HepG2 (cell line): ENCODE data around the gene LIMK2. TPM values are rescaled to one million over a fixed set of nuclear protein-coding genes. Genes with fewer than 3 reads are reported as not detected.
A peak's percentile ranks its signal among the peaks of the same experiment; 100 is the strongest.

ENCODE experiments used
- FOSL2 ChIP-seq: sonication (generic); formaldehyde crosslinking; IDR thresholded peaks from 2 replicates; pipeline ENCODE4 v1.4.0; 2020; ENCODE audit warnings: missing genetic modification reagents
- NONO ChIP-seq, 2 experiments: fragments of 450-650 bp in 1 of 2; sonication (generic) in 1 of 2; formaldehyde crosslinking in 1 of 2; IDR thresholded peaks in 1 of 2; conservative IDR thresholded peaks in 1 of 2; 2 replicates each; pipeline versions ENCODE4 v1.6.1 to v1.8.0; 2017 to 2022; ENCODE audit warnings: mild to moderate bottlenecking in 1 of 2, missing genetic modification reagents in 1 of 2, moderate library complexity in 1 of 2
- PRDM4 ChIP-seq: sonication (generic); formaldehyde crosslinking; IDR thresholded peaks from 2 replicates; pipeline ENCODE4 v1.9.0; 2021; ENCODE audit warnings: missing genetic modification reagents, borderline replicate concordance
- SALL2 ChIP-seq: sonication (generic); formaldehyde crosslinking; IDR thresholded peaks from 2 replicates; pipeline ENCODE4 v1.8.1; 2023; ENCODE audit warnings: mild to moderate bottlenecking, missing genetic modification reagents, inconsistent platforms
- SRSF1 ChIP-seq: fragments of 200-400 bp; formaldehyde crosslinking; optimal IDR thresholded peaks from 2 replicates; pipeline ENCODE3; 2017; ENCODE audit warnings: mild to moderate bottlenecking, low read depth, low read length, moderate library complexity
- TBX2 ChIP-seq: sonication (generic); formaldehyde crosslinking; IDR thresholded peaks from 2 replicates; pipeline ENCODE4 v1.5.0; 2020; ENCODE audit warnings: missing genetic modification reagents, mild to moderate bottlenecking, borderline replicate concordance
- TRIM22 ChIP-seq: fragments of 450-650 bp; IDR thresholded peaks from 2 replicates; pipeline ENCODE4 v1.6.1; 2017
- USF2 ChIP-seq, 2 experiments: sonication (generic) in 1 of 2; formaldehyde crosslinking in 1 of 2; IDR thresholded peaks; 2 replicates each; pipeline versions ENCODE4 v1.5.1 to v1.6.1; 2011 to 2020; ENCODE audit warnings: borderline replicate concordance in 1 of 2, low read depth in 1 of 2, low read length in 1 of 2, mild to moderate bottlenecking in 1 of 2, missing genetic modification reagents in 1 of 2, moderate library complexity in 1 of 2
- ZNF121 ChIP-seq: sonication (generic); formaldehyde crosslinking; IDR thresholded peaks from 2 replicates; pipeline ENCODE4 v1.5.0; 2020; ENCODE audit warnings: mild to moderate bottlenecking, missing genetic modification reagents
- ZNF3 ChIP-seq: IDR thresholded peaks from 2 replicates; pipeline ENCODE4 v1.7.0; 2017; ENCODE audit warnings: inconsistent platforms
- ZNF580 ChIP-seq: IDR thresholded peaks from 2 replicates; pipeline ENCODE4 v1.6.1; 2016; ENCODE audit warnings: low read depth, borderline replicate concordance
- ZNF629 ChIP-seq: sonication (generic); formaldehyde crosslinking; conservative IDR thresholded peaks from 2 replicates; pipeline ENCODE4 v1.5.0; 2020; ENCODE audit warnings: missing genetic modification reagents
- ZNF703 ChIP-seq: sonication (generic); formaldehyde crosslinking; IDR thresholded peaks from 2 replicates; pipeline ENCODE4 v1.5.1; 2020; ENCODE audit warnings: missing genetic modification reagents, mild to moderate bottlenecking, moderate library complexity, borderline replicate concordance
- ZNF816 ChIP-seq: sonication (generic); formaldehyde crosslinking; IDR thresholded peaks from 2 replicates; pipeline ENCODE4 v1.8.0; 2022; ENCODE audit warnings: missing genetic modification reagents, mild to moderate bottlenecking, borderline replicate concordance
- polyA plus RNA-seq, 8 experiments: library from polyadenylated mRNA; depleted of rRNA in 3 of 8; stranded (reverse) in 7 of 8; unstranded in 1 of 8; fragments of >200 nt; fragmentation: Illumina TruSeq in 4 of 8; extraction: Trizol in 4 of 8; gene quantifications; 2 replicates each; pipeline versions ENCODE4 v1.2.1 to v1.2.3, GENCODE V29; 2011 to 2016; ENCODE audit warnings: low read depth in 4 of 8, missing spikeins in 1 of 8, mixed read lengths in 1 of 8; ENCODE audit not compliant: insufficient read depth in 1 of 8
- total RNA-seq, 5 experiments: library from RNA; depleted of rRNA; stranded (reverse); fragments of >200 nt; fragmentation: Illumina TruSeq; extraction: Trizol; gene quantifications; 2 replicates each; pipeline ENCODE4 v1.2.3, GENCODE V29; 2016; ENCODE audit warnings: low read depth in 1 of 5
- TF ChIP-seq, protein P1 (sequence below): sonication (generic); formaldehyde crosslinking; IDR thresholded peaks from 2 replicates; pipeline ENCODE4 v1.5.0; 2020; ENCODE audit warnings: missing genetic modification reagents
- TF ChIP-seq, protein P2 (sequence below): sonication (generic); formaldehyde crosslinking; IDR thresholded peaks from 2 replicates; pipeline ENCODE4 v1.4.0; 2020; ENCODE audit warnings: missing genetic modification reagents

Gene LIMK2
- total and polyA plus RNA-seq, 2 of the 13 experiments (the other 11 are each of a cell fraction or from before 2014, with no cell fraction given): 20.9 to 29.8 TPM

DNA sequence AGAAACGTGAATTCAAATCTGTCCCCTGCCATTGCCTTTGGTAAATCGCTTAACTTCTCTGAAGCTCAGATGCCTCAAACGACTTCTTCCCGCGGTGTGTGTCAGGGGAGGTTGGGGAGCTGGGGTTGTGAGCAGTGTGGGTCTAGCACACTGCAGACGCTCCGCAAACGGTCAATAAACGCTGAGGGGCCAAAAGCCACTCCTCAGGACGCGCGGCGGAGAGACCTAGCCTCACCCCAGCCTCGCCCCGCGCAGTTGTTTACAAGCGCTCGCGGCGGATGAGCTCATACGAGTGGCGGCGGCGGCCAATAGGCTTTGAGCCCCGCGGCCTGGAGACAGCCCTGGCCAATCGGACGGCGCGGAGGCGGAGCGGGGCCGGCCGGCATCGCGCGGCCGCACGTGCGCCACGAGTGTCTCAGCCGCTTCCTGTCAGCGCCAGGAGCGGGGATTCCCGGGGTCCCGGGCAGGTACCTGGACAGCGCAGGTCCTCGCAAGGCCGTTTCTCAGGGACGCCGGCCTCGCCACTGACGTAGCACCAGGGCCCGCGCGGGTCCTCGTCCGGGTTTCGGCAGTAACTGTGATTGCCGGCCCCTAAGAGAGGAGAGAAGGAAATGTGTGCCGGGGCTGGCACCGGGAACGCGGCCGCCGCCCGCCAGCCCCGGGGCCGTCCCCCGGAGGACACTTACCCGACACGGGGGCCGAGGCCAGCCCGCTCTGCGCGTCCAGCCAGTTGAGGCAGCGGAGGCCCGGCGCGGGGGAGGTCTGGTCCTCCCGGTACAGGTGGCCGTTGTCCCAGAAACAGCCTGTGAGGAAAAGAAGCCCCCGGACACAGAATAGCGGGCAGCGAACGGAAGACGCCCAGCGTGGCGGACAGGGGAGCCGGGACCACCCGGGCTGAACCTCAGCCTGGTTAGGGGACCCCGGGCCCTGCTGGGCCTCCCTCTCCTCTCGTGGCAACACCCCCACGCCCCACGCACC lies 78.7 kb downstream of the LIMK2 start (continued):
- TF ChIP-seq USF2 (IDR thresholded peaks at IDR 0.05; ENCODE audit: low read depth, low read length) (no peak), USF2 (CRISPR knock-in tag; IDR thresholded peaks at IDR 0.05; ENCODE audit: borderline replicate concordance) (0 out of 2 replicates have a peak, but pooled peaks have one; percentile 32), ZNF703 (CRISPR knock-in tag) (0 out of 2 replicates have a peak, but pooled peaks have one; percentile 72), ZNF816 (CRISPR knock-in tag) (0 out of 2 replicates have a peak, but pooled peaks have one; percentile 83), ZNF580 (CRISPR knock-in tag) (0 out of 2 replicates have a peak, but pooled peaks have one; percentile 72), TRIM22 (no peak), ZNF629 (0 out of 2 replicates have a peak, but pooled peaks have one; percentile 9), FOSL2 (CRISPR knock-in tag) (peak; percentile 45; the same call in 1 of the 2 replicates), TBX2 (CRISPR knock-in tag) (peak; percentile 95), SALL2 (CRISPR knock-in tag) (peak; percentile 89), SRSF1 (no peak), NONO (IDR thresholded peaks at IDR 0.05) (no peak), NONO (CRISPR knock-in tag; conservative IDR thresholded peaks at IDR 0.05) (peak; percentile 62; the same call in 1 of the 2 replicates), ZNF121 (CRISPR knock-in tag) (no peak), PRDM4 (CRISPR knock-in tag) (no peak), ZNF3 (CRISPR knock-in tag) (peak; percentile 21; the same call in 1 of the 2 replicates)
- TF ChIP-seq, protein P1, sequence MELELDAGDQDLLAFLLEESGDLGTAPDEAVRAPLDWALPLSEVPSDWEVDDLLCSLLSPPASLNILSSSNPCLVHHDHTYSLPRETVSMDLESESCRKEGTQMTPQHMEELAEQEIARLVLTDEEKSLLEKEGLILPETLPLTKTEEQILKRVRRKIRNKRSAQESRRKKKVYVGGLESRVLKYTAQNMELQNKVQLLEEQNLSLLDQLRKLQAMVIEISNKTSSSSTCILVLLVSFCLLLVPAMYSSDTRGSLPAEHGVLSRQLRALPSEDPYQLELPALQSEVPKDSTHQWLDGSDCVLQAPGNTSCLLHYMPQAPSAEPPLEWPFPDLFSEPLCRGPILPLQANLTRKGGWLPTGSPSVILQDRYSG (CRISPR knock-in tag): no peak
- TF ChIP-seq, protein P2, sequence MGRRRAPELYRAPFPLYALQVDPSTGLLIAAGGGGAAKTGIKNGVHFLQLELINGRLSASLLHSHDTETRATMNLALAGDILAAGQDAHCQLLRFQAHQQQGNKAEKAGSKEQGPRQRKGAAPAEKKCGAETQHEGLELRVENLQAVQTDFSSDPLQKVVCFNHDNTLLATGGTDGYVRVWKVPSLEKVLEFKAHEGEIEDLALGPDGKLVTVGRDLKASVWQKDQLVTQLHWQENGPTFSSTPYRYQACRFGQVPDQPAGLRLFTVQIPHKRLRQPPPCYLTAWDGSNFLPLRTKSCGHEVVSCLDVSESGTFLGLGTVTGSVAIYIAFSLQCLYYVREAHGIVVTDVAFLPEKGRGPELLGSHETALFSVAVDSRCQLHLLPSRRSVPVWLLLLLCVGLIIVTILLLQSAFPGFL: no peak
